Gastroesophageal sphincter (tissue), 4 donors: ENCODE data around the gene THADA. TPM values are rescaled to one million over a fixed set of nuclear protein-coding genes. Genes with fewer than 3 reads are reported as not detected.
"Not testable (repeated sequence)": the region's sequence is repeated elsewhere in the genome, so short reads cannot be mapped to it uniquely, and the experiment has no call there.

Experiments used
- ATAC-seq: fragments of 150-250 bp; one replicate; pipeline ENCODE4 v1.9.1; 2016; ENCODE audit warnings: mild to moderate bottlenecking, moderate library complexity
- H3K27ac ChIP-seq, 4 donors: fragments of 200-600 bp; sonication (generic) in 3 of 4; 1 replicate in 3 of 4; 2 replicates in 1 of 4; pipeline ENCODE4 v1.5.1; 2016 to 2019
- H3K27me3 ChIP-seq: fragments of 200-600 bp; sonication (generic); one replicate; pipeline ENCODE4 v1.5.1; 2019
- H3K36me3 ChIP-seq, 2 donors: fragments of 200-600 bp; sonication (generic); one replicate each; pipeline ENCODE4 v1.5.1; 2019; ENCODE audit warnings: control low read depth in 1 of 2
- H3K4me1 ChIP-seq, 3 donors: fragments of 200-600 bp; sonication (generic); 1 replicate in 2 of 3; 2 replicates in 1 of 3; pipeline ENCODE4 v1.5.1; 2016 to 2019; ENCODE audit warnings: control low read depth in 2 of 3
- H3K4me3 ChIP-seq, 2 donors: fragments of 200-600 bp; sonication (generic); one replicate each; pipeline ENCODE4 v1.5.1; 2019; ENCODE audit warnings: mild to moderate bottlenecking in 1 of 2, moderate library complexity in 1 of 2
- H3K9me3 ChIP-seq, 3 donors: fragments of 200-600 bp; sonication (generic); one replicate each; pipeline ENCODE4 v1.5.1; 2017 to 2019; ENCODE audit warnings: control low read depth in 2 of 3
- CTCF ChIP-seq, 4 experiments: fragments of 200-600 bp in 2 of 4; fragments of 450-650 bp in 2 of 4; sonication (generic) in 1 of 4; IDR thresholded peaks; one replicate each; pipeline ENCODE4 v1.5.1; 2017 to 2019; ENCODE audit warnings: antibody characterized with exemption in 4 of 4, mild to moderate bottlenecking in 2 of 4, moderate library complexity in 2 of 4
- EP300 ChIP-seq: sonication (generic); formaldehyde crosslinking; IDR thresholded peaks from one replicate; pipeline ENCODE4 v1.6.1; 2017; ENCODE audit warnings: antibody characterized with exemption, mild to moderate bottlenecking
- POLR2A ChIP-seq, 2 donors: fragments of 450-650 bp; IDR thresholded peaks; one replicate each; pipeline ENCODE4 v1.6.1; 2017; ENCODE audit warnings: antibody characterized with exemption in 2 of 2, mild to moderate bottlenecking in 2 of 2, moderate library complexity in 1 of 2
- POLR2AphosphoS5 ChIP-seq: sonication (generic); formaldehyde crosslinking; IDR thresholded peaks from one replicate; pipeline ENCODE4 v1.6.1; 2017; ENCODE audit warnings: antibody characterized with exemption
- WGBS, 2 donors: methylation state at CpG; one replicate each; pipeline ENCODE4 v1.1.5; 2018; ENCODE audit warnings: low coverage in 1 of 2; 5-methylcytosine and 5-hydroxymethylcytosine counted together
- total RNA-seq, 4 donors: library from RNA; depleted of rRNA; stranded (reverse); fragments of >200 nt; gene quantifications; one replicate each; pipeline ENCODE4 v1.1.0, GENCODE V29; 2016

Gene THADA
- total RNA-seq, 4 donors from 2014 or later: 19.7 to 34.4 (median 22.3) TPM

DNA sequence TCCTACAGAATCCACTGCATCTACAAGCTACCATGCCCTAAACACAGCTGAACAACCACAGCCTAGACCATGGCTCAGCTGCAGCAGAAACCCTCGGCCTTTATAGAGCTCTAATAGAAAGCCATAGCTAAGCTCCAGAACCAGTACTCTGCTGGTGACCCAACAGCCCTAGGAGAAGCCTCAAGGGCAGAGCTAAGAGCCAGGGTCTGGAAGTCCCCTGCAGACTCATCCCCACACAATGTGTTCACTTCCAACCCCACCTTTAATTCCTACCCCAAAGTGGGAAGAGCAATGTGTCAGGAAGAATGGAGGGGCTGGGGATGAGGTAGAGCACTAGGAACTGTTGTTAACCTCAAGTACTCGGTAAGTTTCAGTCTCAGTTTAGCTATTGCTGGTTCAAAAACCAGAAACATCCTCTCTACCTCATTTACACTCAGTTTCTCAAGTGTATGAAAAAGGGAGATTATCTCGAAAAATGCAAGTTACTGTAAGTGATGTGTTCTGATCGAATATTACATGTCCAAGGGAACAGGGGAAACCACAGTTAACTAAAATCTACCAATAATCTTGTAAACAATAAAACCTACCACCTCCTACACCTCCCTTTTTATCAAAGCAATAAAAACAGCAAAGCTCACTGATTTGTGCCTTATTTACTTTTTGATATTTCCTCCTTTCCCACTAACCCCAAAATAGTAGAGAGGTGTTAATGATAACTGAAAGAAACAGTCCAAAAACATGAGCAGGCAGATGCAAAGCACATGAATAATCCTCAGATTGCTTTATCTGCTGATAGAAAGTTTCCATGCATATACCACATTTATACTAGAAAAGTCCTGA is 36.2 kb downstream of the THADA start:
- WGBS, 2 donors: 89 to 93% methylated on average over 3 of the region's 4 CpGs
- H3K27ac ChIP-seq: no peak overlapping the region
- TF ChIP-seq CTCF (IDR thresholded peaks at IDR 0.05) (no peak), POLR2AphosphoS5 (no peak), EP300 (no peak), POLR2A (IDR thresholded peaks at IDR 0.05) (no peak)
- no peak for ATAC-seq
- H3K36me3 ChIP-seq: peaks cover 3 to 83% of the 10 kb centered on the region in 2 donors
- H3K4me1 ChIP-seq: no peaks in the 10 kb centered on the region
- no peaks in the 10 kb centered on the region for H3K27me3 ChIP-seq
- no peak overlapping the region for H3K4me3 ChIP-seq
- no peaks in the 10 kb centered on the region for H3K9me3 ChIP-seq

GRCh38 chr2:43557196-43557595 is 38.6 kb downstream of the THADA start:
- Histone ChIP-seq H3K9me3 (no peaks in the 10 kb centered on the region), H3K27me3 (no peaks in the 10 kb centered on the region), H3K27ac (no peak overlapping the region), H3K4me3 (no peak overlapping the region), H3K36me3 (peaks cover 0 to 91% of the 10 kb centered on the region in 2 donors), H3K4me1 (no peaks in the 10 kb centered on the region)
- 91 to 100% methylated on average over 1 of the region's 1 CpG for WGBS, 2 donors
- no peak for ATAC-seq
- TF ChIP-seq CTCF (IDR thresholded peaks at IDR 0.05): no peak
- no peak for TF ChIP-seq POLR2AphosphoS5
- no peak for TF ChIP-seq POLR2A (IDR thresholded peaks at IDR 0.05)
- no peak for TF ChIP-seq EP300

GRCh38 chr2:43556256-43556655 is 39.6 kb downstream of the THADA start:
- Histone ChIP-seq H3K27ac (no peak overlapping the region), H3K27me3 (no peaks in the 10 kb centered on the region), H3K9me3 (no peaks in the 10 kb centered on the region), H3K4me1 (no peaks in the 10 kb centered on the region), H3K4me3 (no peak overlapping the region), H3K36me3 (peaks cover 0 to 94% of the 10 kb centered on the region in 2 donors)
- 79 to 93% methylated on average over 3 to 5 of the region's 5 CpGs for WGBS, 2 donors
- TF ChIP-seq POLR2AphosphoS5 (no peak), CTCF (IDR thresholded peaks at IDR 0.05) (no peak), POLR2A (IDR thresholded peaks at IDR 0.05) (no peak), EP300 (no peak)
- ATAC-seq: no peak

DNA sequence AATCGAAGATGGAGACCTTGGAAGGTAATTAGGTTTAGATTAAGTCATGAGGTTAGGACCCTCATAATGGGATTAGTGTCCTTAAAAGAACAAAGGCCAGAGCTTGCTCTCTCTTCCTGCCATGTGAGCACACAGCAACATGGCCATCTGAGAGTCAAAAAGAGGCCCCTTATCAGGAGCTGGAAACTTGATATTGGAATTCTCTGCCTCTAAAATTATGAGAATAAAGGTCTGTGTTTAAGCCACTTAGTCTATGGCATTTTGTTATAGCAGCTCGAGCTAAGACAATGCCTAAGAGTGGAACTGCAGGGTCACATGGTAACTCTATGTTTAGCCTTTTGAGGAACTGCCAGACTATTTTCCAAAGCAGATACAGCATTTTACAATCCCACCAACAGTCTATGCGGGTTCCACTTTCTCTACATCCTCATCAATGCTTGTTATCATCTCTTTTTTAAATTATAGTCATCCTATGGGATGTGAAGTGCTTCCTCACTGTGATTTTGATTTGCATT is 42.4 kb downstream of the THADA start:
- H3K4me3 ChIP-seq: no peak overlapping the region
- H3K27ac ChIP-seq: no peak overlapping the region
- H3K36me3 ChIP-seq: peaks cover 0 to 94% of the 10 kb centered on the region in 2 donors
- no peak for TF ChIP-seq CTCF (IDR thresholded peaks at IDR 0.05)
- TF ChIP-seq POLR2AphosphoS5: no peak
- TF ChIP-seq EP300: no peak
- no peak for TF ChIP-seq POLR2A (IDR thresholded peaks at IDR 0.05)
- no peaks in the 10 kb centered on the region for H3K27me3 ChIP-seq
- ATAC-seq: no peak
- 69 to 74% methylated on average over 3 of the region's 3 CpGs for WGBS, 2 donors
- no peaks in the 10 kb centered on the region for H3K4me1 ChIP-seq
- no peaks in the 10 kb centered on the region for H3K9me3 ChIP-seq

- no peaks in the 10 kb centered on the region for H3K9me3 ChIP-seq
- 76 to 94% methylated on average over 2 of the region's 2 CpGs for WGBS, 2 donors
- H3K27ac ChIP-seq: no peak overlapping the region
- TF ChIP-seq CTCF (IDR thresholded peaks at IDR 0.05): no peak
- H3K4me3 ChIP-seq: no peak overlapping the region
- no peaks in the 10 kb centered on the region for H3K4me1 ChIP-seq
- peaks cover 0 to 85% of the 10 kb centered on the region in 2 donors for H3K36me3 ChIP-seq
- H3K27me3 ChIP-seq: no peaks in the 10 kb centered on the region
- no peak for ATAC-seq
Measured at GRCh38 chr2:43551990-43552389, 43.8 kb downstream of the THADA start.

GRCh38 chr2:43548381-43548780 is 47.5 kb downstream of the THADA start:
- H3K27me3 ChIP-seq, ATAC-seq, H3K9me3 ChIP-seq, H3K4me1 ChIP-seq, H3K4me3 ChIP-seq, H3K27ac ChIP-seq: not testable (repeated sequence)
- peaks cover 0 to 52% of the 10 kb centered on the region in 2 donors for H3K36me3 ChIP-seq
- WGBS, 2 donors: 83 to 100% methylated on average over 2 to 5 of the region's 14 CpGs
